Fibroblast of skin of abdomen (primary cell): ENCODE data around the gene DHFR2. TPM values are rescaled to one million over a fixed set of nuclear protein-coding genes. Genes with fewer than 3 reads are reported as not detected.
"Not testable (repeated sequence)": the region's sequence is repeated elsewhere in the genome, so short reads cannot be mapped to it uniquely, and the experiment has no call there.

ENCODE experiments used
- DNase-seq: peaks from one replicate; pipeline ENCODE4 v3.0.0-alpha.2; 2013
- polyA plus RNA-seq, 2 experiments: library from polyadenylated mRNA; unstranded; fragments of 120-200 nt; gene quantifications; one replicate each; pipeline ENCODE4 v1.2.1, GENCODE V29; 2013; ENCODE audit not compliant: insufficient read length in 2 of 2

Gene DHFR2
- 3.8 TPM for polyA plus RNA-seq (2013, experiment 1 of 2; ENCODE audit: insufficient read length)
- polyA plus RNA-seq (2013, experiment 2 of 2; ENCODE audit: insufficient read length): 3.7 TPM

- DNase-seq: peak; percentile 98
These were observed at the start of gene DHFR2, which contains the start of gene NSUN3 for GRCh38 chr3:94062513-94063404. TSS of gene DHFR2 (minus strand) at chr3:94062916. CDS start at chr3:94061511, 1,405 bp downstream. TSS of gene NSUN3 (plus strand) at chr3:94063061. CDS start at chr3:94063127, 66 bp downstream.

- no peak for DNase-seq
These were observed 48.1 kb upstream of the DHFR2 start for GRCh38 chr3:94110854-94111253.

GRCh38 chr3:94110232-94110631 is 47.5 kb upstream of the DHFR2 start:
- DNase-seq: not testable (repeated sequence)

- DNase-seq: no peak
These were observed 43.6 kb upstream of the DHFR2 start for GRCh38 chr3:94106268-94106667.

- no peak for DNase-seq
These were observed 39.1 kb upstream of the DHFR2 start for GRCh38 chr3:94101860-94102259.

- no peak for DNase-seq
These were observed 36.6 kb upstream of the DHFR2 start for GRCh38 chr3:94099311-94099710.

GRCh38 chr3:94098452-94098851 is 35.7 kb upstream of the DHFR2 start:
- DNase-seq: no peak

- no peak for DNase-seq
These were observed 32.4 kb upstream of the DHFR2 start for GRCh38 chr3:94095111-94095510.

- no peak for DNase-seq
These were observed 30.4 kb upstream of the DHFR2 start for GRCh38 chr3:94093151-94093550.

- no peak for DNase-seq
These were observed 29.4 kb upstream of the DHFR2 start for GRCh38 chr3:94092086-94092485.

- no peak for DNase-seq
These were observed 26.4 kb upstream of the DHFR2 start for GRCh38 chr3:94089126-94089525.

- DNase-seq: no peak
These were observed 20.5 kb upstream of the DHFR2 start for GRCh38 chr3:94083261-94083660.

GRCh38 chr3:94082391-94082937 is 19.7 kb upstream of the DHFR2 start:
- DNase-seq: no peak

GRCh38 chr3:94081884-94082283 is 19.2 kb upstream of the DHFR2 start:
- DNase-seq: no peak

- not testable (repeated sequence) for DNase-seq
These were observed 17.8 kb upstream of the DHFR2 start for GRCh38 chr3:94080552-94080951.

GRCh38 chr3:94076055-94076454 is 13.3 kb upstream of the DHFR2 start:
- peak; percentile 42 for DNase-seq

GRCh38 chr3:94071713-94072284 is 9.1 kb upstream of the DHFR2 start:
- DNase-seq: no peak

- DNase-seq: no peak
These were observed 7.7 kb upstream of the DHFR2 start for GRCh38 chr3:94070341-94070911.

- DNase-seq: peak; percentile 25
These were observed 6.6 kb upstream of the DHFR2 start for GRCh38 chr3:94069194-94069813.

- DNase-seq: no peak
These were observed 4.1 kb upstream of the DHFR2 start for GRCh38 chr3:94066506-94067500.

GRCh38 chr3:94065819-94066480 is 3.2 kb upstream of the DHFR2 start:
- no peak for DNase-seq
